GM19023 (cell line): ENCODE results near the gene CD69.
"Not testable (repeated sequence)": the region's sequence is repeated elsewhere in the genome, so short reads cannot be mapped to it uniquely, and the experiment has no call there.

Experiments used
- ATAC-seq: cut with Tn5 transposase; IDR thresholded peaks from one replicate; pipeline ENCODE4 v1.9.1; 2021; ENCODE audit warnings: mild to moderate bottlenecking, moderate library complexity; ENCODE audit not compliant: unreplicated experiment

The CD69 gene

GRCh38 chr12:9751204-9752144 lies 9.2 kb downstream of the CD69 start:
- no peak for ATAC-seq

- peak; percentile 67 for ATAC-seq
Measured at GRCh38 chr12:9750276-9751203, 10.2 kb downstream of the CD69 start.

GRCh38 chr12:9749640-9750039 lies 11.1 kb downstream of the CD69 start:
- ATAC-seq: no peak

GRCh38 chr12:9745199-9745598 lies 15.5 kb downstream of the CD69 start:
- no peak for ATAC-seq

GRCh38 chr12:9742661-9743060 lies 18.0 kb downstream of the CD69 start:
- no peak for ATAC-seq

GRCh38 chr12:9741726-9742125 lies 19.0 kb downstream of the CD69 start:
- ATAC-seq: peak; percentile 75

GRCh38 chr12:9740106-9740750 lies 20.5 kb downstream of the CD69 start:
- no peak for ATAC-seq

- not testable (repeated sequence) for ATAC-seq
Measured at GRCh38 chr12:9739404-9740105, 21.1 kb downstream of the CD69 start.

- ATAC-seq: not testable (repeated sequence)
Measured at GRCh38 chr12:9738905-9739304, 21.8 kb downstream of the CD69 start.

GRCh38 chr12:9736936-9737705 lies 23.6 kb downstream of the CD69 start:
- no peak for ATAC-seq

- ATAC-seq: no peak
Measured at GRCh38 chr12:9735601-9736000, 25.1 kb downstream of the CD69 start.

GRCh38 chr12:9732921-9733461 lies 27.7 kb downstream of the CD69 start, which contains the start of gene CLECL1:
Gene CLECL1, minus strand, starts transcription at chr12:9733097.
- ATAC-seq: peak; percentile 40

- peak; percentile 42 for ATAC-seq
Measured at GRCh38 chr12:9731797-9732196, 28.9 kb downstream of the CD69 start.

GRCh38 chr12:9731393-9731792 lies 29.3 kb downstream of the CD69 start:
- ATAC-seq: no peak

GRCh38 chr12:9730591-9730990 lies 30.1 kb downstream of the CD69 start:
- no peak for ATAC-seq

- no peak for ATAC-seq
Measured at GRCh38 chr12:9730011-9730410, 30.7 kb downstream of the CD69 start.

- ATAC-seq: no peak
Measured at GRCh38 chr12:9729082-9729481, 31.6 kb downstream of the CD69 start.

GRCh38 chr12:9727813-9728212 lies 32.9 kb downstream of the CD69 start:
- ATAC-seq: no peak

- ATAC-seq: no peak
Measured at GRCh38 chr12:9725213-9725870, 35.4 kb downstream of the CD69 start.
